Measurements from ENCODE around the gene CSRP1. TPM values are rescaled to one million over a fixed set of nuclear protein-coding genes. Genes with fewer than 3 reads are reported as not detected.
"Not testable (repeated sequence)": the region's sequence is repeated elsewhere in the genome, so short reads cannot be mapped to it uniquely, and the experiment has no call there.

Gene CSRP1
- total RNA-seq, 1 donor from 2014 or later = 630 TPM

- no peak overlapping the region for H3K4me3 ChIP-seq (ENCODE audit: low read depth, low read length)
- TF ChIP-seq CTCF (conservative IDR thresholded peaks at IDR 0.05; ENCODE audit: low read depth, low read length) = no peak
- no peak for DNase-seq (ENCODE audit: low read depth)
Measured at GRCh38 chr1:201531551-201532425, 24.9 kb upstream of the CSRP1 start.

- no peak overlapping the region for H3K4me3 ChIP-seq (ENCODE audit: low read depth, low read length)
- peak; percentile 91 for TF ChIP-seq CTCF (conservative IDR thresholded peaks at IDR 0.05; ENCODE audit: low read depth, low read length)
- no peak for DNase-seq (ENCODE audit: low read depth)
Measured at GRCh38 chr1:201530741-201531531, 24.0 kb upstream of the CSRP1 start.

- no peak for DNase-seq (ENCODE audit: low read depth)
- TF ChIP-seq CTCF (conservative IDR thresholded peaks at IDR 0.05; ENCODE audit: low read depth, low read length) = no peak
- H3K4me3 ChIP-seq (ENCODE audit: low read depth, low read length) = no peak overlapping the region
Measured at GRCh38 chr1:201528631-201529252, 21.8 kb upstream of the CSRP1 start.

GRCh38 chr1:201527879-201528278 is 21.0 kb upstream of the CSRP1 start:
- no peak for DNase-seq (ENCODE audit: low read depth)
- H3K4me3 ChIP-seq (ENCODE audit: low read depth, low read length) = no peak overlapping the region
- no peak for TF ChIP-seq CTCF (conservative IDR thresholded peaks at IDR 0.05; ENCODE audit: low read depth, low read length)

- DNase-seq (ENCODE audit: low read depth) = no peak
- no peak overlapping the region for H3K4me3 ChIP-seq (ENCODE audit: low read depth, low read length)
- TF ChIP-seq CTCF (conservative IDR thresholded peaks at IDR 0.05; ENCODE audit: low read depth, low read length) = no peak
Measured at GRCh38 chr1:201525193-201525778, 18.4 kb upstream of the CSRP1 start.

GRCh38 chr1:201520046-201520575 is 13.2 kb upstream of the CSRP1 start:
- H3K4me3 ChIP-seq (ENCODE audit: low read depth, low read length); DNase-seq (ENCODE audit: low read depth): not testable (repeated sequence)

Data from epithelial cell of proximal tubule (primary cell).